HG02852 (cell line): Measurements from ENCODE around the gene GJD4.

Experiments used
- ATAC-seq: cut with Tn5 transposase; IDR thresholded peaks from one replicate; pipeline ENCODE4 v1.9.1; 2021; ENCODE audit warnings: mild to moderate bottlenecking, moderate library complexity; ENCODE audit not compliant: unreplicated experiment

The GJD4 gene

GRCh38 chr10:35644050-35644950, 39.2 kb downstream of the GJD4 start:
- no peak for ATAC-seq

- ATAC-seq: no peak
These were observed 45.8 kb downstream of the GJD4 start for GRCh38 chr10:35650894-35651293.

DNA sequence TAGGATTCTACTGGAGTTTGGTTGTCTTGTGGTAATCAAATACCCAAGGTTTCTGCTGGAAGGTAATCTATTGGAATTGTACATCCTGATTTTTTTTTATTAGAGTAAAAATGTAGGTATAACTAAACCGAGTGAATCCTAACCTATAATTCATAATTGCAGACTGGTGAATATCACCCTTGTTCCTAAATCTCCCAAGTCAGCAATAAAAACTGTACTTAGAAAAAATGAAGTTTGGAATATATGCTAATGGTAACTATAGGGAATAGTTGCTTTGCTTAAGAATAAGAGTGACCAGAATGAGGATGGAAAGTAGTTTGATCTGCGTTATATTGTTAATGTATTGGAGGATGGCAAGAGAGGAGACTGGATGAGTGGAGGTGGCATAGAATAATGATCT, 47.7 kb downstream of the GJD4 start:
- no peak for ATAC-seq

DNA sequence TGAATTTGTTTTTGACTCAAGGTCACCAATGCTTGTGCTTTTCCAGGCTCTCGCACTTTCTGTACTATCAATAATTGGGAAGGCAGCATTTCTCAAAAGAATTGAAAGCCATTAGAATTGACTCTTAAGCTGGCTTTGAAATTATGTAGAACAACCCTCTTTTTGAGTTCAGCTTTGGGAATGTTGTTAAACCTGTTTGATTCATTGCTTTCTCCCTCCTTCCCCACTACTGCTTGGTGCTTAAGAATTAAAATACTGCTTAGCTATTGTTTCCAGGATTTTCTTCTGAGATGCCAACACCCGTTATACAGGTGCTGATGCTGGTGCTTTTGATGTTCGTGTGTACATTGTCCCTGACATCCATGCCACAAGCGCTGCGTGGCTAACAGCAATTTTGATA, 52.5 kb downstream of the GJD4 start:
- ATAC-seq: no peak
